Mesendoderm (in vitro differentiated cells): ENCODE data around the gene IGDCC3.

Experiments
- DNase-seq: peaks from one replicate; pipeline ENCODE4 v3.0.0; 2013
- H2AK5ac ChIP-seq: 2 replicates; pipeline ENCODE4 v1.6.1; 2013; ENCODE audit warnings: low read length, inconsistent platforms
- H2BK120ac ChIP-seq: 2 replicates; pipeline ENCODE4 v1.6.1; 2013; ENCODE audit warnings: low read depth, mild to moderate bottlenecking, low read length, moderate library complexity, mixed read lengths
- H2BK15ac ChIP-seq: replicated peaks from 2 replicates; pipeline ENCODE4 v1.6.1; 2013; ENCODE audit warnings: low read depth, mild to moderate bottlenecking, moderate library complexity
- H2BK5ac ChIP-seq: 2 replicates; pipeline ENCODE4 v1.6.1; 2013; ENCODE audit warnings: low read length, inconsistent platforms
- H3K18ac ChIP-seq: 2 replicates; pipeline ENCODE4 v1.6.1; 2013; ENCODE audit warnings: mild to moderate bottlenecking, low read length, mixed read lengths
- H3K23ac ChIP-seq: one replicate; pipeline ENCODE4 v1.6.1; 2013; ENCODE audit warnings: low read length
- H3K27ac ChIP-seq: 2 replicates; pipeline ENCODE4 v1.5.1; 2013; ENCODE audit warnings: low read depth, mild to moderate bottlenecking, inconsistent platforms, low read length, moderate library complexity
- H3K27me3 ChIP-seq: 2 replicates; pipeline ENCODE4 v1.6.1; 2013; ENCODE audit warnings: low read length, control low read depth, mild to moderate bottlenecking, inconsistent platforms; ENCODE audit not compliant: insufficient read depth, poor library complexity
- H3K36me3 ChIP-seq: 2 replicates; pipeline ENCODE4 v1.6.1; 2013; ENCODE audit warnings: low read length, inconsistent platforms; ENCODE audit not compliant: control insufficient read depth, insufficient read depth
- H3K4ac ChIP-seq: one replicate; pipeline ENCODE4 v1.6.1; 2013; ENCODE audit warnings: low read depth, mild to moderate bottlenecking, low read length, moderate library complexity
- H3K4me1 ChIP-seq: 2 replicates; pipeline ENCODE4 v1.6.1; 2013; ENCODE audit warnings: low read depth, low read length, inconsistent platforms; ENCODE audit not compliant: control insufficient read depth
- H3K4me2 ChIP-seq: 2 replicates; pipeline ENCODE4 v1.6.1; 2013; ENCODE audit warnings: low read length
- H3K4me3 ChIP-seq: 2 replicates; pipeline ENCODE4 v1.5.1; 2013; ENCODE audit warnings: mild to moderate bottlenecking, low read length
- H3K56ac ChIP-seq: one replicate; pipeline ENCODE4 v1.6.1; 2013; ENCODE audit warnings: low read length
- H3K79me1 ChIP-seq: 2 replicates; pipeline ENCODE4 v1.6.1; 2013; ENCODE audit warnings: low read length, inconsistent platforms
- H3K79me2 ChIP-seq: 2 replicates; pipeline ENCODE4 v1.6.1; 2013; ENCODE audit warnings: mild to moderate bottlenecking, low read length; ENCODE audit not compliant: control insufficient read depth, insufficient read depth
- H3K9ac ChIP-seq: 2 replicates; pipeline ENCODE4 v1.6.1; 2013; ENCODE audit warnings: low read length, inconsistent platforms
- H4K5ac ChIP-seq: one replicate; pipeline ENCODE4 v1.6.1; 2013; ENCODE audit warnings: low read length
- H4K8ac ChIP-seq: one replicate; pipeline ENCODE4 v1.6.1; 2013; ENCODE audit warnings: low read depth, mild to moderate bottlenecking, control low read depth, low read length, moderate library complexity
- WGBS: extraction: QIAGEN DNeasy Blood & Tissue Kit; methylation state at CpG from one replicate; pipeline ENCODE4 v1.1.7; 2013; ENCODE audit warnings: low lambda C conversion rate, missing lambda C conversion rate; ENCODE audit not compliant: insufficient coverage; ENCODE audit errors: extremely low coverage; 5-methylcytosine and 5-hydroxymethylcytosine counted together

The IGDCC3 gene

DNA sequence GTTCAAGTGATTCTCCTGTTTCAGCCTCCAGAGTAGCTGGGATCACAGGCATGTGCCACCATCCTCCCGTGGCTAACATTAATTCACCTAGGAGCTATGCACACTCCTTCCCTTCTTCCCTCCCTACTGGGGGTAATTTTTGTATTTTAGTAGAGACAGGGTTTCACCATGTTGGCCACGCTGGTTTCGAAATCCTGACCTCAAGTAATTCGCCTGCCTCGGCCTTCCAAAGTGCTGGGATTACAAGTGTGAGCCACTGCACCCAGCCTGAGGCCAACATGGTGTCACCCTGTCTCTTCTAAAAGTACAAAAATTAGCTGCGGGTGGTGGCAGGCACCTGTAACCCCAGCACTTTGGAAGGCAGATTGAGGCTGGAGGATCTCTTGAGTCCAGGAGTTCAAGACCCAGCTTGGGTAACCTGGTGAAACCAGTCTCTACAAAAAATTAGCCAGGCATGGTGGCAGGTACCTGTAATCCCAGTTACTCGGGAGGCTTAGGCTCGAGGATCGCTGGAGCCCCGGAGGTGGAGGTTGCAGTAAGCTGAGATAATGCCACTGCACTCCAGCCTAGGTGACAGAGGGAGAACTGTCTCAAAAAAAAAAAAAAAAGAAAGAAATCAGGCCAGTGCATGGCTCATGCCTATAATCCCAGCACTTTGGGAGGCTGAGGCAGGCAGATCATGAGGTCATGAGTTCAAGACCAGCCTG, 67.2 kb downstream of the IGDCC3 start:
- Histone ChIP-seq H4K5ac (no peak overlapping the region), H3K27me3 (no peaks in the 10 kb centered on the region), H3K4me2 (no peak overlapping the region), H2AK5ac (no peak overlapping the region), H3K27ac (no peak overlapping the region), H3K4ac (no peak overlapping the region), H3K79me2 (no peaks in the 10 kb centered on the region), H3K4me1 (no peaks in the 10 kb centered on the region), H3K9ac (no peak overlapping the region), H3K79me1 (no peaks in the 10 kb centered on the region), H2BK15ac (no peak overlapping the region), H3K56ac (no peak overlapping the region), H2BK120ac (no peak overlapping the region), H3K36me3 (no peaks in the 10 kb centered on the region), H3K4me3 (no peak overlapping the region), H2BK5ac (no peak overlapping the region), H3K23ac (no peak overlapping the region), H4K8ac (no peak overlapping the region), H3K18ac (no peak overlapping the region)
- WGBS = no CpG with 5 or more reads among the region's 10 CpGs
- no peak for DNase-seq

DNA sequence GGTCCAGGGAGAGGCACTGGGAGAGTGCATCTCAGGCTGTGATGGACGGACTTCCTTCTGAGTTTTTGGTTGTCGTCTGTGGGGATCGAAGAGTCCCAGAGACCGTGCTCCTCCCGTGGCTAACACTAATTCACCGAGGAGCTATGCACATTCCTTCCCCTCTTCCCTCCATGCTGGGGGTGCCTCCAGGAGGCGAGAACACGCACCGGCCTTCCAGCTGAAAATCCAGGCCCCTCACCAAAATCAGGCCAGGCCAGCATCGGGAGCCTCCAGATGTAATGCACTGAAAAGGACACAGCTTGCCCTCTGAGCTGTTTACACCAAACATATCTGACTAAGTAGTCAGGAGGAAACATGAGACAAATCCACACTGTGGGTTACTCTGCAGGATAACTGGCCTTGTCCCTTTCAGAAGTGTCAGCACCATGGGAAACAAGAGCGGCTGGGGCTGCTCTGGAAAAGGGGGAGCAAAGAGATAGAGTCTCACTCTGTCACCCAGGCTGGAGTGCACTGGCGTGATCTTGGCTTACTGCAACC, 67.9 kb downstream of the IGDCC3 start:
- Histone ChIP-seq H4K8ac (no peak overlapping the region), H2BK15ac (no peak overlapping the region), H3K27ac (no peak overlapping the region), H4K5ac (no peak overlapping the region), H3K18ac (no peak overlapping the region), H3K4me3 (no peak overlapping the region), H3K79me1 (no peaks in the 10 kb centered on the region), H2BK120ac (no peak overlapping the region), H3K36me3 (no peaks in the 10 kb centered on the region), H3K79me2 (no peaks in the 10 kb centered on the region), H3K27me3 (no peaks in the 10 kb centered on the region), H2AK5ac (no peak overlapping the region), H2BK5ac (no peak overlapping the region), H3K23ac (no peak overlapping the region), H3K9ac (no peak overlapping the region), H3K4me2 (no peak overlapping the region), H3K56ac (no peak overlapping the region), H3K4ac (no peak overlapping the region), H3K4me1 (no peaks in the 10 kb centered on the region)
- no CpG with 5 or more reads among the region's 12 CpGs for whole genome bisulfite sequencing
- DNase-seq = no peak

DNA sequence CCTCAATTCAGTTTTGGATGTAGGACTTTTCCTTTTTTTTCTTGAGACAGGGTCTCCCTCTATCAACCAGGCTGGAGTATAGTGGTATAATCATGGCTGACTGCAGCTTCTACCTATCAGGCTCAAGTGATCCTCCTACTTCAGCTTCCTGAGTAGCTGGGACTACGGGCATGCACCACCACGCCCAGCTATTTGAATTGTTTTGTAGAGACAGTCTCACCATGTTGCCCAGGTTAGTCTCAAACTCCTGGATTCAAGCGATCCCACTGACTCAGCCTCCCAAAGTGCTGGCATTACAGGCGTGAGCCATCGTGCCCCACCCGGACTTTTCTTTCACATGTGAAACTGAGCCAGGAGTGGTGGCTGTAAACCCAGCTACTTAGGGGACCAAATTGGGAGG, 69.8 kb downstream of the IGDCC3 start:
- H2BK5ac ChIP-seq = no peak overlapping the region

DNA sequence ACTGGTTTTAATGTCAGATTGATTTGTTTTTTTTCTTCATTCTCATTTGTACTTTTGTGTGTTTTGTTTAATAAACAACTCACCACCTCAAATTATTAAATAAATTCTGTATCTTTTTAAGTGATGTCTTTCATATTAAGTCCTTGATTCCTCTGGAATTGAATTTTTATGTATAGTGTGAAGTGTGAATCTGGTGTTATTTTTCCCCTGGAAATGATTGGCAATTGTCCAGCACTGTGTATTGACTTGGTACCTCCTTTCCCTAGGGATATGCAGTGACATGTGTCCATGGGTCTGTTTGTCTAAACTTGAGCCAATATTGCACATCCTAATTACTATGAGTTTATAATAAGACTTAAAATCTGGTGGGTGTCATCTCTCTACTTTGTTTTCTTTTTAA, 71.3 kb downstream of the IGDCC3 start:
- no peaks in the 10 kb centered on the region for H3K27me3 ChIP-seq
- H2AK5ac ChIP-seq = no peak overlapping the region
- no peak overlapping the region for H3K9ac ChIP-seq
- no peak overlapping the region for H4K5ac ChIP-seq
- H3K56ac ChIP-seq = no peak overlapping the region
- no peak overlapping the region for H3K4me2 ChIP-seq
- no peak overlapping the region for H4K8ac ChIP-seq
- no peaks in the 10 kb centered on the region for H3K4me1 ChIP-seq
- H2BK5ac ChIP-seq = no peak overlapping the region
- H3K27ac ChIP-seq = no peak overlapping the region
- no peak for DNase-seq
- no peak overlapping the region for H2BK15ac ChIP-seq
- no peak overlapping the region for H3K23ac ChIP-seq
- H3K79me2 ChIP-seq = no peaks in the 10 kb centered on the region
- H3K4ac ChIP-seq = no peak overlapping the region
- H3K18ac ChIP-seq = no peak overlapping the region
- no peaks in the 10 kb centered on the region for H3K36me3 ChIP-seq
- H3K4me3 ChIP-seq = no peak overlapping the region
- no peaks in the 10 kb centered on the region for H3K79me1 ChIP-seq
- H2BK120ac ChIP-seq = no peak overlapping the region

More for the DNA sequence above, 69.8 kb downstream of the IGDCC3 start:
- no peak overlapping the region for H3K23ac ChIP-seq
- no peaks in the 10 kb centered on the region for H3K36me3 ChIP-seq
- no peak overlapping the region for H3K18ac ChIP-seq
- WGBS = no CpG with 5 or more reads among the region's 6 CpGs
- no peaks in the 10 kb centered on the region for H3K4me1 ChIP-seq
- H3K4me2 ChIP-seq = no peak overlapping the region
- H3K9ac ChIP-seq = no peak overlapping the region
- no peak overlapping the region for H3K4me3 ChIP-seq
- no peak overlapping the region for H2BK120ac ChIP-seq
- no peak overlapping the region for H3K4ac ChIP-seq
- no peaks in the 10 kb centered on the region for H3K27me3 ChIP-seq
- H2AK5ac ChIP-seq = no peak overlapping the region
- H4K8ac ChIP-seq = no peak overlapping the region
- no peak for DNase-seq
- H3K56ac ChIP-seq = no peak overlapping the region
- H3K27ac ChIP-seq = no peak overlapping the region
- no peaks in the 10 kb centered on the region for H3K79me1 ChIP-seq
- no peak overlapping the region for H2BK15ac ChIP-seq
- H3K79me2 ChIP-seq = no peaks in the 10 kb centered on the region
- no peak overlapping the region for H4K5ac ChIP-seq

DNA sequence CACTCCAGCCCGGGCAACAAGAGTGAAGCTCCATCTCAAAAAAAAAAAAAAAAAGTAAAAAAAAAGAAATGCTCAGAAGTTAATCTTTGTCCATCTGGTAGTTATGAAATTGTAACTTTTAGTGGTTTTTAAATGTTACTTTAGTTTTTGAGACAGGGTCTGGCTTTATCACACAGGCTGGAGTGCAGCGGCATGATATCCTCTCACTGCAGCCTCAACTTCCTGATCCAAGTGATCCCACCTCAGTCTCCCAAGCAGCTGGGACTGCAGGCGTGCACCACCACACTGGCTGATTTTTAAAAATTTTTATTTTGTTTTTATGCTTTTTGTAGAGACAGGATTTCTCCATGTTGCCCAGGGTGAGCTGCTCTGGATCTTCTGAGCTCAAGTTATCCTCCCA, 72.0 kb downstream of the IGDCC3 start:
- no peak overlapping the region for H3K4me3 ChIP-seq

More for the DNA sequence above, 72.0 kb downstream of the IGDCC3 start:
- Histone ChIP-seq H4K5ac (no peak overlapping the region), H2BK5ac (no peak overlapping the region), H3K4ac (no peak overlapping the region), H3K9ac (no peak overlapping the region), H3K4me1 (no peaks in the 10 kb centered on the region), H2AK5ac (no peak overlapping the region), H3K4me2 (no peak overlapping the region), H3K18ac (no peak overlapping the region), H2BK120ac (no peak overlapping the region), H2BK15ac (no peak overlapping the region), H4K8ac (no peak overlapping the region), H3K79me1 (no peaks in the 10 kb centered on the region), H3K27ac (no peak overlapping the region), H3K36me3 (no peaks in the 10 kb centered on the region), H3K79me2 (no peaks in the 10 kb centered on the region), H3K56ac (no peak overlapping the region), H3K27me3 (no peaks in the 10 kb centered on the region), H3K23ac (no peak overlapping the region)
- DNase-seq = no peak
- WGBS = no CpG with 5 or more reads among the region's 3 CpGs
